A673 (cell line): ENCODE measurements around the gene TTC27. TPM values are rescaled to one million over a fixed set of nuclear protein-coding genes. Genes with fewer than 3 reads are reported as not detected.

ENCODE experiments used
- Bru-seq: library from RNA; stranded (reverse); fragments of 400-500 nt; gene quantifications from one replicate; lab custom pipeline; 2021; lab: Mats Ljungman, UMichigan
- BruChase-seq, 2 experiments: library from RNA; stranded (reverse); fragments of 400-500 nt; gene quantifications; one replicate each; lab custom pipeline; 2021; lab: Mats Ljungman, UMichigan
- BruUV-seq: library from RNA; stranded (reverse); fragments of 400-500 nt; replicated peaks from 2 replicates; lab custom pipeline; 2021; lab: Mats Ljungman, UMichigan
- CTCF ChIA-PET: fragments of 300-600 bp; sonication (Branson Sonifier 250); formaldehyde crosslinking; loops from one replicate; lab custom pipeline; 2022; ENCODE audit warnings: antibody characterized with exemption; lab: Charles Lee
- POLR2A ChIA-PET: fragments of 300-600 bp; sonication (Branson Sonifier 250); formaldehyde crosslinking; loops from one replicate; lab custom pipeline; 2022; ENCODE audit warnings: antibody characterized with exemption; ENCODE audit not compliant: low non-redundant PET; lab: Charles Lee
- DNase-seq: peaks from one replicate; pipeline ENCODE4 v3.0.0-alpha.2; 2015; ENCODE audit warnings: low spot score
- H3K27ac ChIP-seq: fragments of 200-600 bp; sonication (generic); 2 replicates; pipeline ENCODE4 v1.5.1; 2016; ENCODE audit warnings: mixed run types, low read depth, mild to moderate bottlenecking, mixed read lengths, antibody characterized with exemption, low read length; ENCODE audit not compliant: poor library complexity, severe bottlenecking
- H3K27me3 ChIP-seq: fragments of 200-600 bp; sonication (generic); replicated peaks from 2 replicates; pipeline ENCODE4 v1.6.1; 2017; ENCODE audit warnings: mixed run types, low read depth, mild to moderate bottlenecking, mixed read lengths, antibody characterized with exemption, low read length; ENCODE audit not compliant: insufficient read depth, poor library complexity
- H3K36me3 ChIP-seq: fragments of 200-600 bp; sonication (generic); 2 replicates; pipeline ENCODE4 v1.6.1; 2016; ENCODE audit warnings: mixed run types, mild to moderate bottlenecking, mixed read lengths, antibody characterized with exemption, low read length; ENCODE audit not compliant: insufficient read depth, poor library complexity, severe bottlenecking
- H3K4me1 ChIP-seq: fragments of 200-600 bp; sonication (generic); 2 replicates; pipeline ENCODE4 v1.6.1; 2017; ENCODE audit warnings: mixed run types, mild to moderate bottlenecking, mixed read lengths, antibody characterized with exemption, low read length; ENCODE audit not compliant: insufficient read depth, poor library complexity, severe bottlenecking
- H3K4me3 ChIP-seq: fragments of 200-600 bp; sonication (generic); 2 replicates; pipeline ENCODE4 v1.5.1; 2016; ENCODE audit warnings: low read depth, mixed run types, mild to moderate bottlenecking, mixed read lengths, low read length; ENCODE audit not compliant: poor library complexity, severe bottlenecking
- H3K9me3 ChIP-seq: fragments of 200-600 bp; sonication (generic); 2 replicates; pipeline ENCODE4 v1.6.1; 2016; ENCODE audit warnings: mixed run types, low read depth, mild to moderate bottlenecking, mixed read lengths, antibody characterized with exemption, low read length; ENCODE audit not compliant: poor library complexity, severe bottlenecking
- CTCF ChIP-seq: fragments of 300-800, 200-600 bp; sonication (generic); conservative IDR thresholded peaks from 2 replicates; pipeline ENCODE4 v1.5.1; 2017; ENCODE audit warnings: low read depth, mild to moderate bottlenecking, antibody characterized with exemption, low read length, moderate library complexity, mixed read lengths
- EZH2 ChIP-seq: fragments of 200-600 bp; sonication (generic); IDR thresholded peaks from 2 replicates; pipeline ENCODE4 v1.6.1; 2017; ENCODE audit warnings: borderline replicate concordance, low read depth, mild to moderate bottlenecking, mixed read lengths, antibody characterized with exemption, low read length; ENCODE audit not compliant: poor library complexity, severe bottlenecking
- intact Hi-C: fragments of 100-400 bp; cut with micrococcal nuclease; formaldehyde crosslinking; loops from one replicate; pipeline ENCODE4 v1.10.0; 2022; ENCODE audit not compliant: unreplicated experiment
- long read RNA-seq: library from polyadenylated mRNA; stranded (forward); transcript quantifications from one replicate; pipeline ENCODE4 v2.0.0, GENCODE V29; 2022
- total RNA-seq: library from RNA; stranded (reverse); gene quantifications from 2 replicates; pipeline ENCODE4 v1.2.3, GENCODE V29; 2021

TTC27 gene
- total RNA-seq, result 25.3 and 29.8 TPM in 2 replicates
- percentile 76 among the genes with signal in this experiment for Bru-seq, nascent RNA
- BruChase-seq, experiment 1, labeled RNA remaining after a 2-hour chase, result percentile 61 among the genes with signal in this experiment
- BruChase-seq, experiment 2, labeled RNA remaining after a 6-hour chase, result percentile 66 among the genes with signal in this experiment
- long read RNA-seq, transcript TTC27-201 (20 exons, 2,876 nt), result major isoform, 43 of 67 reads
- long read RNA-seq, partial matches to known transcripts, result 3 of 67 reads
- long read RNA-seq, other reads (novel, unspliced or antisense), result 21 of 67 reads

GRCh38 chr2:32627814-32628579 is at the start of gene TTC27:
TTC27 (plus strand) TSS chr2:32628050; CDS start chr2:32628293, 243 bp downstream.
- ChIA-PET POLR2A (interaction anchor here (0.6 kb wide), 1 partner anchor 406 kb away, joined by 8 read pairs; no protein-coding TSS in a partner anchor), CTCF (no interaction called here)
- Histone ChIP-seq H3K9me3 (no peaks in the 10 kb centered on the region), H3K4me3 (peak within 1 kb of the TSS; percentile 88), H3K27me3 (no peaks in the 10 kb centered on the region), H3K27ac (peak within 1 kb of the TSS; percentile 45), H3K4me1 (no peaks in the 10 kb centered on the region), H3K36me3 (no peaks in the 10 kb centered on the region)
- no peak for TF ChIP-seq CTCF
- no peak for TF ChIP-seq EZH2
- intact Hi-C loops, result no loop called here
- DNase-seq, result peak; percentile 97
- BruUV-seq, result TSS peak; percentile 67

GRCh38 chr2:32591669-32592463 is 36.0 kb upstream of the TTC27 start:
- Histone ChIP-seq H3K27ac (no peak overlapping the region), H3K4me1 (no peaks in the 10 kb centered on the region), H3K4me3 (no peak overlapping the region), H3K9me3 (no peaks in the 10 kb centered on the region), H3K27me3 (no peaks in the 10 kb centered on the region), H3K36me3 (no peaks in the 10 kb centered on the region)
- TF ChIP-seq EZH2 (no peak), CTCF (no peak)
- CTCF ChIA-PET, result no interaction called here
- DNase-seq, result no peak
- intact Hi-C loops, result no loop called here
- POLR2A ChIA-PET, result no interaction called here
- no TSS peak for BruUV-seq

- ChIA-PET CTCF (no interaction called here), POLR2A (no interaction called here)
- Histone ChIP-seq H3K36me3 (no peaks in the 10 kb centered on the region), H3K9me3 (no peaks in the 10 kb centered on the region), H3K4me3 (no peak overlapping the region), H3K27ac (no peak overlapping the region), H3K4me1 (no peaks in the 10 kb centered on the region), H3K27me3 (no peaks in the 10 kb centered on the region)
- BruUV-seq, result no TSS peak
- intact Hi-C loops, result no loop called here
- TF ChIP-seq CTCF (no peak), EZH2 (no peak)
- DNase-seq, result no peak
These were observed 33.3 kb upstream of the TTC27 start for GRCh38 chr2:32594573-32594972.
